ENCODE results near the gene WNT3A.

Gene WNT3A

GRCh38 chr1:228079601-228080263 lies 72.9 kb downstream of the WNT3A start:
- TF ChIP-seq CTCF (IDR thresholded peaks at IDR 0.05; ENCODE audit: low read depth, low read length): no peak
- Histone ChIP-seq H3K4me3 (ENCODE audit: low read depth, low read length) (no peak overlapping the region), H3K27me3 (no peaks in the 10 kb centered on the region), H3K4me1 (peaks cover under 1% of the 10 kb centered on the region), H3K36me3 (peaks cover 19% of the 10 kb centered on the region), H3K9me3 (no peaks in the 10 kb centered on the region)
- no peak for DNase-seq

GRCh38 chr1:228081144-228081543 lies 74.3 kb downstream of the WNT3A start:
- Histone ChIP-seq H3K4me3 (ENCODE audit: low read depth, low read length) (peak overlapping the region; percentile 92; the same call in 1 of the 2 replicates), H3K36me3 (peaks cover 32% of the 10 kb centered on the region), H3K4me1 (peaks cover 6% of the 10 kb centered on the region), H3K9me3 (no peaks in the 10 kb centered on the region), H3K27me3 (no peaks in the 10 kb centered on the region)
- DNase-seq: no peak
- TF ChIP-seq CTCF (IDR thresholded peaks at IDR 0.05; ENCODE audit: low read depth, low read length): no peak

GRCh38 chr1:228081578-228082213 lies 74.9 kb downstream of the WNT3A start:
- H3K36me3 ChIP-seq: peaks cover 32% of the 10 kb centered on the region
- TF ChIP-seq CTCF (IDR thresholded peaks at IDR 0.05; ENCODE audit: low read depth, low read length): no peak
- H3K4me3 ChIP-seq (ENCODE audit: low read depth, low read length): peak overlapping the region; percentile 92
- no peaks in the 10 kb centered on the region for H3K27me3 ChIP-seq
- H3K9me3 ChIP-seq: no peaks in the 10 kb centered on the region
- no peak for DNase-seq
- H3K4me1 ChIP-seq: peaks cover 6% of the 10 kb centered on the region

GRCh38 chr1:228082214-228082917 lies 75.6 kb downstream of the WNT3A start, which contains the start of gene ARF1:
ARF1 (plus strand) TSS chr1:228082708; CDS start chr1:228097115, 14,407 bp downstream.
- Histone ChIP-seq H3K36me3 (peaks cover 32% of the 10 kb centered on the region), H3K9me3 (no peaks in the 10 kb centered on the region), H3K27me3 (no peaks in the 10 kb centered on the region), H3K4me3 (ENCODE audit: low read depth, low read length) (peak within 1 kb of the TSS; percentile 92), H3K4me1 (peaks cover 6% of the 10 kb centered on the region)
- no peak for TF ChIP-seq CTCF (IDR thresholded peaks at IDR 0.05; ENCODE audit: low read depth, low read length)
- DNase-seq: peak; percentile 95

GRCh38 chr1:228082918-228083870 lies 76.4 kb downstream of the WNT3A start:
- Histone ChIP-seq H3K27me3 (no peaks in the 10 kb centered on the region), H3K4me3 (ENCODE audit: low read depth, low read length) (peak overlapping the region; percentile 92), H3K9me3 (no peaks in the 10 kb centered on the region), H3K36me3 (peaks cover 39% of the 10 kb centered on the region), H3K4me1 (peaks cover 6% of the 10 kb centered on the region)
- TF ChIP-seq CTCF (IDR thresholded peaks at IDR 0.05; ENCODE audit: low read depth, low read length): no peak
- DNase-seq: no peak
